KBM-7 (cell line): ENCODE results near the gene HTR3D.
"Not testable (repeated sequence)": the region's sequence is repeated elsewhere in the genome, so short reads cannot be mapped to it uniquely, and the experiment has no call there.

Source experiments
- DNase-seq: peaks from one replicate; pipeline ENCODE4 v3.0.0-alpha.2; 2015
- in situ Hi-C: fragments of 300-500 bp; cut with MboI; formaldehyde crosslinking; loops from 2 replicates; pipeline ENCODE4 v1.14.3; 2020; ENCODE audit warnings: low sequenced_read_pairs, low pct_unique_long_range_greater_than_20kb, mixed read lengths

HTR3D gene, protein sequence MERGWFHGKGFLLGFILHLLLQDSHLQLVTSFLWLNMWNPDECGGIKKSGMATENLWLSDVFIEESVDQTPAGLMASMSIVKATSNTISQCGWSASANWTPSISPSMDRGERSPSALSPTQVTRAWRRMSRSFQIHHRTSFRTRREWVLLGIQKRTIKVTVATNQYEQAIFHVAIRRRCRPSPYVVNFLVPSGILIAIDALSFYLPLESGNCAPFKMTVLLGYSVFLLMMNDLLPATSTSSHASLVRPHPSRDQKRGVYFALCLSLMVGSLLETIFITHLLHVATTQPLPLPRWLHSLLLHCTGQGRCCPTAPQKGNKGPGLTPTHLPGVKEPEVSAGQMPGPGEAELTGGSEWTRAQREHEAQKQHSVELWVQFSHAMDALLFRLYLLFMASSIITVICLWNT

DNA sequence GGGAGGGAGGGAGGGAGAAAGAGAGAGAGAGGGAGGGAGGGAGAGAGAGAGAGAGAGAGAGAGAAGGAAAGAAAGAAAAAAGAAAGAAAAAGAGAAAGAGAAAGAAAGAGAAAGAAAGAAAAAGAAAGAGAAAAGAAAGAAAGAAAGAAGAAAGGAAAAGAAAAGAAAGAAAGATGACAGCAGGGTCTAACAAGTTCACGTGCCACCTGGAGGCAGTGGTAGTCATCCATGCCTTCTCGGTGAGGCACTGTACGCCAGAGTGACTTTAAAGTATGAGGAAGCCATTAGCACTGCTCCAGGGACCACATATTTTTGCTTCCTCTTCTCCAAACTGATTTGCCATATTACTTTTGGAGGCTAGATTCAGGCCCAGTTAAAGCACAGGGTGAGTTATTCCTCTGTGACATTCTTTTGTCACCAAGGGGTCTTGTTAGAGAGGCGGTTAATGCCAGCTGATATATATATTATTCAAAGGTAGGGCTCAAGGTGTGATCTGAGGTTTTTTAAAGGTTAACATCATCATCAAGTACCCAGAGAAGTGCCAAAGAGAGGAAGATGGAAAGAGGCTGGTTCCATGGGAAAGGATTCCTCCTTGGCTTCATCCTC, at the start of gene HTR3D:
Gene HTR3D (plus strand): TSS at position 556 of the 606 bp plus-strand sequence. CDS start 0 bp downstream, at position 556.
- peak; percentile 41 for DNase-seq
- in situ Hi-C loops: no loop called here

DNA sequence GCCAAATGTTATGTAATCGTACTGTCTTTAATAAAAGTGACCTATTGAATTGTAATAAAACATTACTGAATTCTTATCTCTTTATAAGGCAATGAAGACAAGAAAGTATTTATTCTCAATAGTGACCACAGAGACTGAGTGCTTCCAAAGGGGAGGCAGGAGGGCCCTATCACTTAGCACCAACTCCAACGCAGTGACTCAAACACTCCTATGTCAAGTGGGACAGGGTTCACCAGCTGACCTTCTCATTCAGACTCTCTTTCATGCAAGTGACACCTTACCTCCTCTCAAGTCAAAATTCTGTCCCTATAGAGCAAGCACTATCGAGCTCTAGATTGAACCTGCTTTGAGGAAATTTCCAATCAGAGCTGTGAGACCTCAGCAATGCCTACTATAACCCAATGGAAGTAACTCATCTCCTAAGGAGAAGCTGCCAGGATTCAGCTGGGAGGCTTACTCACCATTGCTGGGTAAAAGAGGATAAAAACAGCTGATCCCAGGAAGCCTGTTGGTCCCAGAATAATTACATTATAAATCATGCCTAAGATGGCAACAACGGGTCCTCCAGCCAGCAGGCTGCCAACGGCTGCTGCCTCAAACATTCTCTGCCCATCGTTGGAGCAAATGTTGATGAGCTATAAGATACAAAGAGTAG, 49.4 kb upstream of the HTR3D start:
- DNase-seq: no peak
- in situ Hi-C loops: no loop called here

DNA sequence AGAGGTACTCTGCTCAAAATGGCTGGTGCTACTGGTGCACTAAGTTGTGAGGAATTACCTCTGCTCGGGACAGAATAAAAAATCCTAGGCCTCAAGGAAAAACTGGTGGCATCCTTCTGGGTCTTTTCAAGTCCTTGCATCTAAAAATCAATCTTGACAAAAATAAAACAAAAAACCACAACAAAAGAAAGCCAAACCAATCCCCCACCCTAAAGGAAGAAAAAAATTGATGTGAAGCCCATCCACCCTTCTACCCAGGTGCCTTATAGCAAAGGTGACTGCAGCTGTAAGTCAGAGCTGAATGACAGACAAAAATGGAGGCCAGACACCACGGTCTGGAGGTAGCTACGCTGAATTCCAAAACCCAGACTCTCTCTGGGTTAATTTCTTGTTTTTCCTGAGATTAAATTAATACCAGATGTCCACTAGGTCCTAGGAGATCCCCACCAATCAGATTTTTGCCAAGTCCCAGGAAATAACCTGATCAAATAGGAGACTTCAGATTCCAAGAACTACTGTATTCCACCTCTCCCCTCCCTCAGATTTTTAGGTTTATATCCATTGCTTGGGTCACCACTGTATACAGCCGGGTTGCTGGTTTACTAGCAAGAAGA, 47.3 kb upstream of the HTR3D start:
- in situ Hi-C loops: no loop called here

DNA sequence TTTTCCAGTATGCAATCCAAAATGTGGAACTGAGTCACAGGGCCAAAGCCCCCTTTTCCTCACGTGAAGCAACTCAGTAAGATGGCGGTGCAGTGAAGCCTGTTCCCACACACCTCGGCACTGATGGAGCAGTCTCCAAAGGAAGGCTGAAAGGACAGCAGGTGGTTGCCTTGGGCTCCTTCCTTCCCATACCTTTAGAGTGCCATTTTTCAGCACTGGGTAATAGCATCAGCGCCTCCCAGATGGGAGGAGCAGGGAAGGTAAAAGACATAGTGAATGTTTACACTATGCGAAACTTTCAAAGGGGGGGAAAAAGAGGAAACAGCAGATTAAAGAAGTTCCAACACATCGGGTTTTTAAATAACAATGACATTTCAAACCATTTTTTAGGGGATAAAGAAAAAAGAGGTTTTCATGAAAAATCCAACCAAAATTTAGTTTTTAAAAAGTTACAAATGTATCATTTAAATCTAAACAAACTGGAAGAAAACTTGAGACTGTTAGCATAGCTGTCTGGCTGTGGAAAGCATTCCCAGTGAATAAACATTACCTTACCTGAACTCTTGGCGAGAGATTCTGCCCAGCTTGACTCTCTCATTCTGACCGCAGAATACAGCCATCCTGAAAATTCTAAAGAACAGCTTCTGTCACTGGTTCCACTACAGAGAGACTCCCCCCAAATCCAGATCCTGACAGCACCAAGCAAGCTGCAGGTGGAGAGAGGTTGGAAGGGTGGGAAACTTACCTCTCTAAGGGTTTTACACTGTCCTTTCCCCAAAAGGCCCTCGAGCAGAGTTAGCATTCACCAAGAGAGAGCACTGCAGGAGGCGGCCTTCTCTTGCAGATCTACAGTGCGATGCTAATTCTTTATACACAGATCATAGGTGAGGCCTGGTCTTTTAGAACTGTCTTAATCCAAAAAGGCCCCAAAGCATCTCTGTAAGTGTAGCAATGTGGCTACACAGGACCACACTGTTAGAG, 46.5 kb upstream of the HTR3D start:
- DNase-seq: no peak
- in situ Hi-C loops: no loop called here

More for the DNA sequence above, 47.3 kb upstream of the HTR3D start:
- no peak for DNase-seq

DNA sequence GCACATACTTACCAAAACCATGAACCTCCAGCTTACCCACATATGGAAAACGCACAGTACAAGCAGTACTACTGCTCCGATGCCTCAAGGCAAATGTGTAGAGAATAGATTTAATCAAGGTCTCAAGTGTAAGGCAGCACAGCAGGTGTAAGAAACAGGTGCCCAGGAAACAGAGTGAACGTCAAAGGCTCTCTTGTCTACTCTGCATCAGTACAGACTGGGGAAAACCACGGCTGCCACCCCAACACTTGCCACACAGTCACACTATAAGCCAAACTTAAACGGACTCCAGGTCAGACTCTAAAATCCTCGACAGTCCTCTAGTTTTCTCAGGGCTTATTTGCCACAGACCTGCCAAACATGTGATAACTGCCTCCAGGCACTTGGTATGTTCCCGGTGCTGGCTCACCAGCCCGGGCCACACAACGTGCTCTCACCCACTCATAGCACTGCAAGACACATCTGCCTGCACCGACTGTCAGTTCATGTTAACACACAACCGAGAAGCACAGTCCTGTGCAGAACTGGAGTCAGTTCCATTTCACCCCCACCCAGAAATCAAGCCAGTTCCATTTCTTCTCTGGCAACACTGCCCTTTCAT, 44.4 kb upstream of the HTR3D start:
- DNase-seq: no peak
- in situ Hi-C loops: no loop called here

DNA sequence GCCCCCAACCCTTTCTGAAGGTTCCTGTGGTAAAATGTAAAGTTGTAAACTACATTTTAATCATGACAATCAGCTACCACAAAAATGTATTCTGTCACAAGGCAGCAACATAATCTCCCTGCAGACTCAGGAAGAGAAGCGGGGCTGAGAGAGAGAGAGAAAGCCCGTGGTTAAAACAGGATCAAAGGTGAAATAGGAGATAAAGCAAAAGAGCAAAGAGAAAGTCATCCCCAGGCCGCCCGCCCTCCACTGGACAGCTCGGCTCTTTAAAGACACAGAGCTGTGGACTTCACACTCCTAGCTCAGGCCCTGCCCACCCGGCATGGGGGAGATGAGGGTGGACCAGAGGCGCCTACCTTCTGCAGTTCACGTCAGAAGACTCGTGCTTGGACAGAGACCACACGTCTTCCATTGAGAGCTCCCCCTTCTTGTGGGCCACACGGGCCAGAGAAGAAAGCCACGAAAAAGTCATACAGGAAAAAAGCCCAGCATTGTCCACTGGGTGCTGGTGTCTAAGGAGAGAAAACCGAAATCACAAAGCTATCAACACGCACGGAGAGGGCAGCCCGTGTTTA, 43.2 kb upstream of the HTR3D start:
- no peak for DNase-seq
- in situ Hi-C loops: no loop called here

DNA sequence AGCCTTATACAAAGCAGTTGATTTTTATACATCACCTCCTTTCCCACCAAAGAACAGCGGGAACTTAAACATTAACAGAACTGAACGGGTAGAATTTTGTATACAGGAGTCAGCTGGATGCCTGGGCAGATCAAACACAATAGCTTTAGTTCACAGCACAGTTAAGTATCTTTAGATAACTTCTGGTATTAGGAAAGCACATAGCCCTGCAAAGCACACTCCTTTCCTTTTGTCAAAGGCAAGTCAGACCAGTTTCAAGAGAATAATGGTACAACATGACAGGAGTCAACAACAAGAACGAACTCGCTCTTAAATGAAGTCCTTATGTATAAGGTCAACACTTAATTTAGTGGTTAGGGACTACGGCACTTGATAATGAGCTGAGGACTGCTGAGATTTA, 40.1 kb upstream of the HTR3D start:
- no peak for DNase-seq
- in situ Hi-C loops: no loop called here

DNA sequence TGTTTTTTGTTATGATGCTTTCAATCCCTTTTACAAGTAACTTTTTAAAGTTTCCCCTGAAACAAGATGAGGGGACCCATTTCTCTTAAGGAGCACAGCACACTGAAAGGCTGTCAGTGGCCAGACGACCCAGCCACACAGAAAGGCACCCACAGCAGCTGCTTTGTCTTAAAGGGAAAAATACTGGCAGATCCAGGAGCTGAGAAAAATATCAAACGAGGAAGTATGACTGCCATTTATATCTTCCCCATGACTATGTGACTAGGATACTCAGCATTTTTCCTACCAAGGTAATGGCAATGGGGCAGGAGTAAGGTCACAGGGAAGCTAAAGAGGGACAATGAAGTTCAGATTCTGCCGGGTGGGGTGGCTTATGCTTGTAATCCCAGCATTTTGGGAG, 29.8 kb upstream of the HTR3D start:
- in situ Hi-C loops: no loop called here
- no peak for DNase-seq

DNA sequence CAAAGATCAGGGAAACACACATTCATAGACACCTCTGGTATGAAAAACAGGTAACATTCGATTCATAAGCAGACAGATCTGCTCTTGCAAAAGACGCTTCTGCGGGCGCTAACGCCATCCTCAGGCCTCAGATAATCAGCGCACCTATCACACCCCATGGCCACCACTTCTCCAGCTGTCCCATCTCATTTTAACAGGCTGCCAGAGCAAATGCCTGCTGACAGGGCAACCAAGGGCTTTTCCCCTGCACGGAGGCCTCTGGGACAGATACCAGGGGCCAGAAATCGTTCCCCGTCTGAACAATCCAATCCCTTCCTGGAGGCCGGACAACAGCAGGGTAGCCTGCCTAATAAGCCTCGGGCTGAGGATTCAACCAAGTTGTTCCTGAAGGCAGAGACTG, 29.1 kb upstream of the HTR3D start:
- in situ Hi-C loops: no loop called here
- DNase-seq: no peak

DNA sequence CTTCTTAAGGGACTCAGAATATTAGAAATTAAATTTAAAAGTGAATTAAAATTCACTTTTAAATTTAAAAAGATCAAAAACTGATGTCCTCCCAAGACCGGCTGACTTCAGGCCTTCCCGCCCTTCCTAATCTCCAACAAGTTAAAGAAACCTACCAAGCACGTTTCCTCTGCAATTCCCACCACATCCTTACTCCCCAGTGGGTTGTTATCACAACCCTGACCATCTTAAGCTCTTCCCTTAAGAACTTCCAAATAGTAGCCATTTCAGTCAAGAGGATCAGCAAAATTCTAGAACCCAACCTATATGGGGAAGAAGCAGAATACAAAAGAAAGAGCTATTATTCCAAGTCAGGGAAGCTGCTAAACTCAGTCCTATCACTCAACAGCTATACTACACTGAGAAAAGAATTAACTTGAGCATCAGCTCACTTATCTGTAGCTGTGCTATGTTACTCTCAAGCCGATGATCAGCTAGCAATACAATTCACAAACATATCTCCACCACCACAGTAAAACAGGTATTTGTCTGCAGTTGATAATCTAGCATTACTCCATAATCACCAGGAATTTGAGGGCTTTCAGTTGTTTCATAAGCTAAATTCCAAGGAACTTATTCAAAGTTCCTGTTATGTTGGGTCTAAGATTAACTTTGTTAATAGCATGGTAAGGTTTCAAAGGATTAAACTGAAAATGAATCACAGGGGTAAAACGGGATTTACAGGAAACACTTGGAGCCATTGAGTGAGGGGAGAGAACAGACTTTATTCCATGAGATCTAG, 28.2 kb upstream of the HTR3D start:
- in situ Hi-C loops: no loop called here
- no peak for DNase-seq

DNA sequence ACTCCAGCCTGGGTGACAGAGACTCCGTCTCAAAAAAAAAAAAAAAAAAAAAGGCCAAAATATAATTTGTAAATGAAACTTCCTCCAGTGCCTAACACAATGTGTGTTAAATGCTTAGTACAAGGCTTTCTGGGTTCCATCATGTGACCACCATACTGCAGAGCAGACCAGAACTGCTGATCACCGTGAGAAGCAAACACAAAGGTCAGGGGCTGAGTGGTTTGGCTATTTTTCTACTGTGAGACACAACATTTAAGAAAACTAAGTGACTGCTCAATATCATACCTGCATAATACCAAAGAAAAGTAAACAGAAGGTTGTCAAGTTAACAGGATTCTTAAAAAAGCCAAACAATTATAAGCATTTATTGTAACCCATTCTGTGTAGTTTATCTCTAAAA, 27.1 kb upstream of the HTR3D start:
- no peak for DNase-seq
- in situ Hi-C loops: no loop called here

DNA sequence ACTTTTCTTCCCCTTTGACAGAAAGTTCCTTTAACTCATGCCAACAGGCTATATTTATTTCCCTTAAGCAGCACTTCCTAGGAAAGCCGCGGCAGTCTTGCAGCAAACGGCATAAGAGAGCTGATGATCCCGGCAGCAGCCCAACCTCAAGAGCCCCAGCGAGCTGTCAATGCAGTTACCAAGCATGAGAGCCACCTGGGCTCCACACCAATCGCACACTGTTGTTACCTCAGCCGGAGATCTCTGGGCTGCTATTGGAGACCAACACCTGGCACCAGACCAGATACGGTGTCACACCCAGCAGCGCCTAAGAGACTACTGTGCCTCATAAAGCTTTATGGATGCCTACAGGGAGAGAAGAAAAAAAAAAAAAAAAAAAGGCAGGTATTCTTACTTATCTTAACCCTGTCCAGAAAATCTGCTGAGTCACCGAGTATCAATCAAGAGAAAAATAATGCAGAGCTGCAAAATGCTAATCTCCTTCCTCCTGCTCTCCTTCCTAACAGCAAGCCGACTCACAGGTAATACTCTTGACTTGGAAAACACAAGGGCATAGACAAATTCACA, 25.5 kb upstream of the HTR3D start:
- peak; percentile 80 for DNase-seq
- in situ Hi-C loops: no loop called here

DNA sequence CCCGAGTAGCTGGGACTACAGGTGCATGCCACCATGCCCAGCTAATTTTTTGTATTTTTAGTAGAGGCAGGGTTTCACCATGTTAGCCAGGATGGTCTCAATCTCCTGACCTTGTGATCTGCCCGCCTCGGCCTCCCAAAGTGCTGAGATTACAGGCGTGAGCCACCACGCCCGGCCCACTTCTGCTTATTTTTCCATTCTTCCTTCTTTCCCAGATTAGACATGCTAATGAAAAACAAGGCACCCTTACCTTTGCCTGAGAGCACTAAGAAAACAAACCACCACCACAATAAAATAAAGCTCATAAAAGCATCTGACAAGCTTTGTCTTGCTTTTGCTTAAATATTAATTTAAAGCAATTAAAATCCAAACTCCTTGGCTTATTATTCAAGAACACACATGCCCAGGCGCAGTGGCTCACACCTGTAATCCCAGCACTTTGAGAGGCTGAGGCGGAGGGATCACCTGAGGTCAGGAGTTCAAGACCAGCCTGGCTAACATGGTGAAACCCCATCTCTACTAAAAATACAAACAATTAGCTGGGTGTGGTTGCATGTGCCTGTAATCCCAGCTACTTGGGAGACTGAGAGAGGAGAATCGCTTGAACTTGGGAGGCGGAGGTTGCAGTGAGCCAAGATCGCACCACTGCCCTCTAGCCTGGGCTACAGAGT, 24.3 kb upstream of the HTR3D start:
- DNase-seq, in situ Hi-C loops: not testable (repeated sequence)

DNA sequence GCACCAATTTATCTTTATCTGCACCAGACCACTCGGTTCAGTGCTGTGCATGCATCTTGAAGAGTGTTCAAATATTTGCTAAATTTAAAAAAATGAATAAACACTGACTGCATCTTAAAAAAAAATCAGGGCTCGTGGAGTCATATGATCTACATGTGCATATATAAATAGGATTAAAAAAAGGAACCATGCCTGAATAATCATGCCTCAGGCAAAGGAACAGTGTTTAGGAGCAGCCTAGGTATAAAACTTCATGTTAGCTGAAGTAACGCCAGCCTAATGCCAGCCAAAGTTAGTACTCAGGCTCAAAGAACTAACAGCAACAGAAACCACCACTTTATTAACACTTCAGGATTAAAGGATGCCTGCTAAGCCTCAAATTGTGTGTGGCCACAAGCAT, 23.4 kb upstream of the HTR3D start:
- in situ Hi-C loops: no loop called here
- no peak for DNase-seq

DNA sequence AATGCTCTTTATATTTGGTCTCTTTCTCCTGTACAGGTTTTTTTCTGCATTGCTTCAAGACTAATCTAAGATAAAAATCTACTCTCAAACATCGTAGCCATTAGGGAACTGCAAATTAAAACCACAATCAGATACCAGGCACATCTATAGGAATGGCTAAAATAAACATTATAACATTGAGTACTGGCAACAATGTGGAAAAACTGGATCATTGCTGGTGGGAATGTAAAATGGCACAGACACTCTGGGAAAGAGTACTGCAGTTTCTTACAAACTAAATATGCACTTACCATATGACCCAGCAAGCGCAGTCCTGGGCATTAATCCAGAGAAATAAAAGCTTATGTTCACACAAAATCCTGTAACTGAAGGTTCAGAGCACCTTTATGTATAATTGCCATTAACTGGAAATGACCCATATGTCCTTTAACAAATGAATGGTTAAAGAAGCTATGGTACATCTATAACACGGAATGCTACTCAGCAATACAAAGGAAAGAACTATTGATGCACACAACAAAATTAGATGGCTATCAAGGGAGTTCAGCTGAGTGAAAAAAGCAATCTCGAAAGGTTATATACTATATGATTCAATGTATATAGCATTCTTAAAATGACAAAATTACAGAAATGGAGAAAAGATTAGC, 20.2 kb upstream of the HTR3D start:
- no peak for DNase-seq
- in situ Hi-C loops: no loop called here
